ENCODE data around the gene CAMSAP1.

Gene CAMSAP1

GRCh38 chr9:135939351-135940265 is 32.3 kb upstream of the CAMSAP1 start:
- DNase-seq (ENCODE audit: low read depth), result no peak

- no peak for DNase-seq (ENCODE audit: low read depth)
These were observed 30.5 kb upstream of the CAMSAP1 start for GRCh38 chr9:135937521-135938489.

- DNase-seq (ENCODE audit: low read depth), result no peak
These were observed 25.8 kb upstream of the CAMSAP1 start for GRCh38 chr9:135933114-135933513.

GRCh38 chr9:135932656-135933055 is 25.3 kb upstream of the CAMSAP1 start:
- no peak for DNase-seq (ENCODE audit: low read depth)

GRCh38 chr9:135931349-135931820 is 24.0 kb upstream of the CAMSAP1 start:
- no peak for DNase-seq (ENCODE audit: low read depth)

GRCh38 chr9:135930446-135931345 is 23.4 kb upstream of the CAMSAP1 start:
- DNase-seq (ENCODE audit: low read depth), result no peak

- no peak for DNase-seq (ENCODE audit: low read depth)
These were observed 22.5 kb upstream of the CAMSAP1 start for GRCh38 chr9:135929656-135930445.

- DNase-seq (ENCODE audit: low read depth), result no peak
These were observed 21.6 kb upstream of the CAMSAP1 start for GRCh38 chr9:135928731-135929655.

GRCh38 chr9:135928074-135928730 is 20.9 kb upstream of the CAMSAP1 start:
- no peak for DNase-seq (ENCODE audit: low read depth)

- DNase-seq (ENCODE audit: low read depth), result no peak
These were observed 20.1 kb upstream of the CAMSAP1 start for GRCh38 chr9:135927195-135928013.

- peak; percentile 68 for DNase-seq (ENCODE audit: low read depth)
These were observed 19.3 kb upstream of the CAMSAP1 start for GRCh38 chr9:135926402-135927194.

- DNase-seq (ENCODE audit: low read depth), result no peak
These were observed 18.3 kb upstream of the CAMSAP1 start for GRCh38 chr9:135925496-135926133.

GRCh38 chr9:135924628-135925338 is 17.4 kb upstream of the CAMSAP1 start:
- no peak for DNase-seq (ENCODE audit: low read depth)

- no peak for DNase-seq (ENCODE audit: low read depth)
These were observed 16.2 kb upstream of the CAMSAP1 start for GRCh38 chr9:135923508-135923907.

- no peak for DNase-seq (ENCODE audit: low read depth)
These were observed 14.5 kb upstream of the CAMSAP1 start for GRCh38 chr9:135921749-135922310.
